Amniotic epithelial cell (primary cell): ENCODE measurements around the gene GALM.
"Not testable (repeated sequence)": the region's sequence is repeated elsewhere in the genome, so short reads cannot be mapped to it uniquely, and the experiment has no call there.

Experiments used
- DNase-seq: peaks from one replicate; pipeline ENCODE4 v3.0.0-alpha.2; 2010; ENCODE audit warnings: low read depth

GALM gene

DNA sequence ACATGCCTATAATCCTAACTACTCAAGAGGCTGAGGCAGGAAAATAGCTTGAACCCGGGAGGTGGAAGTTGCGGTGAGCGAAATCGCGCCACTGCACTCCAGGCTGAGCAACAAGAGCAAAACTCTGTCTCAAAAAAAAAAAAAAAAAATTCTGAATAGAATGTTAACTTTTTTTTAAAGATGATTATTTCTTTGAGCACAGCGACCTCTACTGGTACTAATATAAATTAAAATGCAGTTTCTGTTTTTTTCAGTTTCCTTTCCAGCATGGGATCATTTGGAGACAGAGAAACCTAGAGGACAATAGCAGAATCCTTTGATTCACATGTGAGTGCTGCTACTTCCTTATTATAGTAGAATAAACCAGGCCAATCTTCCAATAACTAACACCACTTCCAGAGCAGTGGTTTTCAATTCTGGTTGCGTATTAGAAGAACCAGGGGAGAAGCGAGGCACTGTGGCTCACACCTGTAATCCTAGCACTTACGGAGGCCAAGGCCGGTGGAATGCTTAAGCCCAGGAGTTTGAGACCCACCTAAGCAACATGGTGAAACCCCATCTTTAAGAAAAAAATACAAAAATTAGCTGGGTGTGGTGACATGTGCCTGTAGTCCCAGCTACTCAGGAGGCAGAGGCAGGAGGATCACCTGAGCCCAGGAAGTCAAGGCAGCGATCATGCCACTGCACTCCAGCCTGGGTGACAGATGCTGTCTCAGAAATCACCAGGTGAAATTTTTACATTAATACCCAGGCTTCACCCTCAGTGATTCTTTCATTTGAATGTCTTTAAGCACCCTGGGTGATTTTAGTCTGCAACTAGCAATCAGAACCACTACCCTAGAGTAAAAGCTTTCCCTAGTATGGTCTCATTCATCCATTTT, 75.2 kb downstream of the GALM start:
- peak; percentile 29 for DNase-seq

DNA sequence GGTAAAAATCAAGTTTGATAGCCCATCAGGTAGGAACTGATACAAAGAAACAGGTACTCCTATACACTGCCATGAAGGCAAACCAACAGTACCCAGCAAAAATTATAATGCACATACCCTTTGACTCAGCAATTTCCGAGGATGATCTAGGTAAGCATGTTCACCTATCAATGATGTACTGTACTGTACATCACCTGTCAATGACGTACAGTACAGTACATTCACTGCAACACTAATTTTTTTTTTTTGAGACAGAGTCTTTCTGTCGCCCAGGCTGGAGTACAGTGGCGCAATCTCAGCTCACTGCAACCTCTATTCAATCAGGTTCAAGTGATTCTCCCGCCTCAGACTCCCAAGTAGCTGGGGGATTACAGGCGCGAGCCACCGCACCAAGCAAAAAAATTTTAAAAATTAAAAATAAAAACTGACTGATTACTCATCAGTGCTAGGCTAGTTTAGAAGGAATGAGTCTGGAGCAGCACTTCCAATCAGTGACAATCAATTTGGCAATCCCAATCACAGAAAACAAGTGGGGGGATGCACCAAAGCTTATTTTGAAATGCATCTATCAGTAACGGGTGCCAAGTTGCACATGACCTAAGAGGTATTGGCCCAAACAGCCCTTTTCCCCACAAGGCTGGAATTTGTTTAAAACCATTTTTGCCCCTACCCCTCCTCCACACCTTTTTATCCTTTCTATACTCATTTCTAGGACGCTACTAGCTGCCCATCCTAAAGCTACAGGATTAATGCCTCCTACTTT, 77.1 kb downstream of the GALM start:
- no peak for DNase-seq

DNA sequence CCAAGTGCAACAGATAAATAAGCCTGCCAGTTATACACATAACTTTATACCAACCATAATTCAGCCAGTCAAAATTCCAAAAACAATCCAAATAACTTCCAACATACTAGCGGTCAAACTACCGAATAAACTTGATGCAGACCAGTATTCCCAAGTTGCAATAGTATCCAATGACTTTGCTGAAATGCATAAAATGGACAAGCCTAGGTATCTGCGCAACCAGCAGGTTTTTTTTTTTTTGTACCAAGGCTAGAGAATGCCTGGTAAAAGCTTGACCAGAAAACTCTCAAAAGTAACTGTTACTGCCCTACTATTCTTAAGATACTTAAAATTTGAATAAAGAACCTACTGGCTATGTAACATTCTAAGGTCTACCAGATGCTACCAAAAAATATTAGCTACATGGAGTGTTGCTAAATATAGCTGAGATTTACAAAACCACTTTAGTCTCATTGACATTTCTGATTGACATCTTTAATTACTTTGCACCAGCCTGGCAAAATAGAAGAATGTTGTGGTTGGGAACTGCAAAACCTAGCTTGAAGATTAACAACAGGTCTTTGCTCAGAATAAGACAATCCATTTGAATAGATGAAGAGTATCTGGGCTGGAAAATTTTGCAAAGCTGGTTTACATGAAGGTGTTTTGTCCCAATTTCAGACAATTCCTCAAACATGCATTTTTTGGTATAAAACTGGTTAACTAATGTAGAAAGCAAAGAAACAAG, 77.9 kb downstream of the GALM start:
- DNase-seq, result no peak

DNA sequence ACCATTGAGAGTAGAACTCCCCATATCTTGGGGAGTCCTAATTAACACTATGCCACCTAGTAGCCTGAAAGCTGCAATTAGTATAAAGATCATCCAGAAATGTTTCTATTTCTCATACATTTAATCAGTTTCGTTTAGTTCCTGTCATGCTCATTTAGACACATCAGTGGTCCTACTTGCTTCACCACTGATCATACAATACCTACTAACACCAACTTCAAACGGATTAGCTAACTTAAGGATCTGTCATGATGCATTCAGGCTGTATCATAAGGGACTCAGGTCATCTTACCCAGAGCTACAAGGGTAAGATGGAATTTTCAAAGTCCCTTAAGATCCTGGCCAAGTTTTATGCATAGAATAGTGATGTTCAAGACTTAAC, 78.5 kb downstream of the GALM start:
- DNase-seq, result no peak

DNA sequence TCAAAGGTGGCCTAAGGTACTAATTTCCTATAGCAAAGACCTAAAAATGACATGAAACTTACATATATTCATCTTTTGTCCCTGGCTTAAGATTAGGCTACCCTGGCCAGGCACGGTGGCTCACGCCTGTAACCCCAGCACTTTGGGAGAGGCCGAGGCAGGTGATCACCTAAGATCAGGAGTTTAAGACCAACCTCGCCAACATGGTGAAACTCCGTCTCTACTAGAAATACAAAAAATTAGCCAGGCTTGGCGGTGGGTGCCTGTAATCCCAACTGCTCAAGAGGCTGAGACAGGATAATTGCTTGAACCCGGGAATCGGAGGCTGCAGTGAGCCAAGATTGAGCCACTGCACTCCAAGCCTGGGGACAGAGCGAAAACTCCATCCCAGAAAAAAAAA, 79.4 kb downstream of the GALM start:
- DNase-seq, result no peak

DNA sequence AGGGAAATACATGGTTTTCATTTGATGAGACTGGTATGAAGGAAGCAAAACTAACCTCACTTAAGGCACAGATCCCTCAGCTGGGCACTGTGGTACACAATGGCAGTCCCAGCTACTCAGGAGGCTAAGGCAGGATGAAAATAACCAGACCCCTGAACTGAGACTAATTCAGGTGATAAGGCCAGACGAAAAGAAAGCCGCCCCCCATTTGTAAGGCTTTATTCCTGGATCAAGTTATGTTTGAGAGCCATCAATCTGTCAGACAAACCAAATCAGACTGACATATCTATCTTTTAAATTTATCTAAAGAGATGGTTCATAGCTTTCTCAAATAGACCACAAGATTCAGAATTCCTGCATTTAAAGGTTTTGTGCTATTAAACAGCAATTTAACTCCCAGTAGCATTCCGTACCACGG, 81.1 kb downstream of the GALM start:
- peak; percentile 35 for DNase-seq

DNA sequence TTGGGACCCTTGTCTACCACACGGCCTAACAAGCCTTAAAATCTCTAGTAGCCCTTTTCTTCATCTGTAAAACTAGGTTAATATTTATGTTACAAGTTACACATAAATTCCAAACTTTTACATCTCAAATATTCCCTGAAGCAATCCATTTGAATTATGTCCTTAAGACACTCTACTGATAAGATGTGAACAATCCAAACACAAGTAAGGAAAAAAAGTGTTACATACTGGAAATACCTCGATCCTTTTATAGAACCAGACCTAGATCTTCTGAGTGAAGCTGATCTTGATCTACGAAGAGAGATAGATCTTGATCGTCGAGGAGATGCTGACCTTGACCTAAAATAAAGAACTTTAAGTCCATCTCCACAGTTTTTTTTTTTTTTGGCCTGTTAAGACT, 81.9 kb downstream of the GALM start:
- peak; percentile 55 for DNase-seq

DNA sequence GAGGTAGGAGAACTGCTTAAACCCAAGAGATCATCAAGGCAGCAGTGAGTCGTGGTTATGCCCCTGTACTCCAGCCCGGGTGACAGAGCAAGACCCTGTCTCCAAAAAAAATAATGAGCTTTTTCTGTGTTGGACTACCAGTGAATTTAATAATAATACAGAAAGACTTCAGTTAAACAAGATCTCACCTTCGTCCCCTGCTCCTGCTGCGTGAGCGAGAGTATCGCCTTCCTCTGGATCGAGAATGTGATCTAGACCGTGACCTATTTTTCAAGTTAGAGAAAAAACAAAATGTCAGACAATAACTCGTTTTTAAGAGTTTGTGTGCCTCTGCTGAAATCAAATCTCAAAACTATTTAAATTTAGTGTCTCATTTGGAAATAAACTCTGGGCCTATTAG, 82.5 kb downstream of the GALM start:
- DNase-seq, result no peak

DNA sequence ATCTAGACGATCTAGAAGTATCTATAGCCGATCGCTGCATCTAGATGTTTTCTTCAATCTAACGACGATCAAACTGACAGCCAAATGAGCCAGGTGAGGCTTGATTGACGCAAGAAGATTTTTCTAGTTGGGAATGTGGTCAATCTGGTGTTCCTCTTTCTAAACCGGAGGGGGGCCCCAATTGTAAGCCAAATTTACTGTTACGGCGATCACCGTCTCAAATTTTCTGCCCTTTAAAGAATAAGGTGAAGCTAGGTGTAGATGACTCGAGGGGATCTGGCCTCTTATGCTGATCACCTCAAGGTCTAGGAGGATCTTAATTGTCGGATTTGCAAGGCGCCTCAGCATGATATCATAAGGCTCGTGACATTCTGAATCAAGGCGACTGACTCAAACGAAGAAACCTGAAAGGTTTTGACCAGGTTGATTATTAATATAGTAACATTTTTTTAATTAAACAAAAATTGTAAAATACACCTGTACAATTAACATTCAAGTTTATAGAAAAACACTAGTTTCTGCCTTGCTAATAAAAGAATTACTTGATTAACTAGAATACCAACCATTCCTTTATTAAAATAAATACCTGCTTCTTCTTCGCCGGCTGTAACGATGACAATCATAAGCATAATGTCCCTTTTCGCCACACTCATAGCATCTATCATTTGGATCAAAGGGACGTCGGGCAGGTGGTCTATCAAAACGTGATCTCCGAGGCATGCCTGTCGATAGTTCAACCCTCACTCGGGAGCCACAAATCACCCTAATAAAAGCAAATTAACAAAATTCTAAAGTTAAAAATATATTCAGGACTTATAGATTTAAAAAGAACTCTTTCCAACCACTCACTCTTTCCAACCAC, 83.3 kb downstream of the GALM start:
- no peak for DNase-seq

DNA sequence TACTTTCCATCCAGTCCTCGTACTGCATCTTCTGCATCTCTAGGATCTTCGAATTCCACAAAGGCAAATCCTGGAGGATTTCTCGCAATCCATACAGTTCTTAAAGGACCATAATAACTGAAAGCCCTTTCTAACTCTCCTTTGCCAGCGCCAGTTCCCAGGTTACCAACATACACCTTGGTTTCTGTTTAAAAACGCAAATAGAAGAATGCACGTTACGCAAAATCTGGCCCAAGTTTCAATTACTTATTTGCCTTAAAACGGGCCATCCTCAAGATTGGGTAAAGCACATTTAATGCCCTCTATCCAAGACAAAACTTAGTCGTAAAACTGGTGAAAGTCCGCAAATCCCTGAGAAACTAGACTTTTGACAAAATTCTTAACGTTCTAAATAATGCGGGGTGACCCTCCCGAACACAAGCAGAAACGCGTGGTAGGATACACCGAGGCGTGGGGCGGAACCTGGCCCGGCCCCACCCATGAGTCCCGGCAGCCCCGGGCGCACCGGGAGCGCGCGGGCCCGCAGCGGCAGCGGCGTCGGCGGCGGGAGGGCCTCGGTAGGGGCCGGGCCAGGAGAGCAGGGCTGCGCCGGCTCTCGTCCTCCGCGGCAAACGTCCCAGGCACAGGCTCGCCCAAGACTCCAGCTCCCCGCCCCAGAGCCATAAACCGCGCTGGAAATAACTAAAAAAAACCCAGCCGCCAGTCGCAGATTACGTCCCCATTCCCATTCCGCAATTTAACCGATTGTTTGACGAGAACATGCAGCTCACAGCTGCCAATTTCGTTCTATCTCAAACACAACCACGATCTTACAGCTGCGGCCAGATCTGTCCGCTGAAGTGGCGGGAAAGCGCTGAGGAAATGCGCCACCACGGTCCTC, 84.3 kb downstream of the GALM start:
- DNase-seq, result peak; percentile 29

DNA sequence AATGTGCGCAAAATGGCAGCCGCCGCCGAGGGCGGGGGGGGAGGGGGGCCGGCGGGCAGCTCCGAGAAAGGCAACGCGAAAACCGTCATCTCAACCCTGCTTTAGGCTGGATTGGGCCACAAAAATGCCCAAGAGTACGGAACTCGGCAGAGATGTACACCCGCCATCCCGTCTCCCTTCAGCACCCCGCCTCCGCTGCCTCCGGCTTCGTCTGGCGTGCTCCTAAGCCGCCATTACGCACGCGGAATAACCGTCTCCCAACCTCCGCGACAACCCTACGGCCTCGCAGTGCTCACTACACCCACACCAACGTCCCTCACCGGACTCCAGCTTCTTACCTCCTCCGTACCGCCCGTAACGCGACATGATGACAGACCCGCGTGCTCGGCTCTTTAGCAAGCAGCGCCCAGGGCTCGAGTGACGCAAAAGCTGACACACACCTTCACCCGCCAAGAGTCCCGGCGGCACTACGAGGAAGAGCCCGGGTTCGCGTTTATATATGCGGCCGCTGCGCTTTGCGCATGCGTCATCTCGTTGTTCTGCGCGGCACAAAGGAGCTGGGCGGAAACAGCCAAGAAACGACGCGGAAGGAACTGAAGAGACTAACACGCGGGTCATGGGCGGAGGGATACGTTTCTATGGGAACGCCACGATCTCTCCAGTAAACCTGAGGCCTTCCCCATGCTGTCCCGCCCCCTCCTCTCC, 85.1 kb downstream of the GALM start, which contains the start of gene SRSF7:
Gene SRSF7 (minus strand): TSS at position 471 of the 705 bp plus-strand sequence. CDS start 105 bp downstream, at position 366.
- peak; percentile 99 for DNase-seq

DNA sequence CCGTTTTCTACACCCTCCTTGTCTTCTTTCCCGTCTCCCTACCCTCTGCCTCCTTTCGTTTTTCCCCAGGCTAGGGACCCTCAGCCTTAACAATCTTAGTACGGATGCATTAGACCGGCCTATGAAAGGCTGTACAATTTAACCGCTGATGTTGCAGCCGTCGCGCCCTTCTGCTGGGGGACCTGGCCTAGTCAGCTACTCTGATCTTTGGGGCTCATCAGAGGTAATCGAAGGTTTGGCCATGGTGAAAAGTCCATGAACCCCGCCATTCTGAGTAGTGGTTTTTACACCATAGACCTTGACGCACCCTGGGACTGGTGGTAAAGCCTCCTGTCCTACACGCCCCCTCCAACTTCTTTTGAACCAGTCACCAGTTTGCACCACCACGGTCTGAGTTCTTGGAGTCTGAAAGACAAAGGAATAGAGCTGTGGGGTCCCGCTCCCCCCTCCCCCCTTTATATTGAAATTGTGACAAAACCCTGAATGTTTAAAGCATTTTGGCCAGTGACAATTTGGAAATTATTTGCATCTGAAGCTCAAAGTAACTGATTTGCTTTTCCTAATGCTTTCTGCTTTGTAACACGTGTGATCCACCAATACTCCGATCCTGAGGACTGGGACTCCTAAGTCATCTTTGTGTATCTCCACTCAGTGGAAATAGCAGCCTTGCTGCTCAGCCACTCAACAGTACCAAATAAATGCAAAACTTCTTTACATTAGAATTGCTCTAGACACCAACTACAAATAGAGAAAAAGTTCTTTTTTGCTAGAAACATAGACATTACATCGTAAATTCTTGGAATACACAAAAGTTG, 85.9 kb downstream of the GALM start:
- peak; percentile 32 for DNase-seq

DNA sequence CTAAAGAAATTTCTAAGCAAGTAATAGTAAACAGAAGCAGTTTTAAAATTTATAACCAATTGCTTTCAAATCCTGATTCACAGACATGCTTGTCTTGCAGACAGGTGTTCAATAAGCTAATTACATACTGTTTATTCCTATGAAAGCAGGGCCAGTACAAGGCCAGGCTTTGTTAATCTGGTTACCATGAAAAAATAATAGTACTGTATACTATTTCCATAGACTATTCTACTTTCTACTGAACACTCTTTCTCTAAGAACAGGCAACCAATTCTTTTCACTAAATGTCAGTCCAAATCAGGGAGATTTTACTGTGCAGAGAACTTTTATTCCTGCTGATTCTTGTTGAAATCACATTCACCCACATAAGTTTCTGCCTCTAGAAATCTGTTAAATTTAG, 88.1 kb downstream of the GALM start:
- no peak for DNase-seq

DNA sequence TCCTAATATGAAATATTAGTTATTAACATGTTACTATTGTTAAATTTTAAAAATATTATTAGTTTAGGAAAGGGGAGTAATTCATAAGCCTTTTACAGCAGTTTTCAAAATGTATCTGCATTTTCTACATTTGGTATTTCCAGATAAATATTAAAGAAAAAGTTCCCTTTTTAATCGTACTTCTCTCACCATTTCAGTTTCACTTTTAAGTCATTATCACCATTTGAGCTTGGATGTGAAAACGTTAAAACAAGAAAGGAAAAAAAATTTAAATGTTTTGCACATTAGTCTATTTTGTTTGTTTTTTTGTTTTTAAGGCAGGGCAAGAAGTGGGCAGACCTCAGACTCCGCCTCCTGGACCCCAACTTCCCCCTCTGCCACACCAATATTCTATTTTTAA, 88.6 kb downstream of the GALM start:
- DNase-seq, result no peak

DNA sequence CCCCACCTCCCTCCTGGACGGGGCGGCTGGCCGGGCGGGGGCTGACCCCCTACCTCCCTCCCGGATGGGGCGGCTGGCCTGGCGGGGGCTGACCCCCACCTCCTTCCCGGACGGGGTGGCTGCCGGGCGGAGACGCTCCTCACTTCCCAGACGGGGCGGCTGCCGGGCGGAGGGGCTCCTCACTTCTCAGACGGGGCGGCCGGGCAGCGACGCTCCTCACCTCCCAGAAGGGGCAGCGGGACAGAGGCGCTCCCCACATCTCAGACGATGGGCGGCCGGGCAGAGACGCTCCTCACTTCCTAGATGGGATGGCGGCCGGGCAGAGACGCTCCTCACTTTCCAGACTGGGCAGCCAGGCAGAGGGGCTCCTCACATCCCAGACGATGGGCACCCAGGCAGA, 90.0 kb downstream of the GALM start:
- not testable (repeated sequence) for DNase-seq

DNA sequence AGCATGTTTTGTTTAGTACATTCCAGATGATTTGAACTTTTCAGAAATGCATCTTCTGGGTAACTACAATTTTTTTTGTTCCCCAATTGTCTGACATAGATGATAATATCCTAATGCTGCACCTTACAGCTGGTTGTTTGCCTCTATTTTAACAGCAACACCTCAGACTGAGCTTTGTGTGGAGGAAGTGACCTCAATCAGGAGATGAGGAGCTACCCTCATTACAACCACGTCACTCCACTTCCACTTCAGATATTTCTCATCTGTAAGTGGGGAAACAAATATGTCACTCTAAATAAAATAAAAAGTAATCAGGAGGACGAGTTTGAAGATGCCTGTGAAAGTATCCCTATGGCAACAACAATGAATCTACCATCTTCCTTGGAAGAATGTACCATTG, 97.3 kb downstream of the GALM start:
- DNase-seq, result no peak

DNA sequence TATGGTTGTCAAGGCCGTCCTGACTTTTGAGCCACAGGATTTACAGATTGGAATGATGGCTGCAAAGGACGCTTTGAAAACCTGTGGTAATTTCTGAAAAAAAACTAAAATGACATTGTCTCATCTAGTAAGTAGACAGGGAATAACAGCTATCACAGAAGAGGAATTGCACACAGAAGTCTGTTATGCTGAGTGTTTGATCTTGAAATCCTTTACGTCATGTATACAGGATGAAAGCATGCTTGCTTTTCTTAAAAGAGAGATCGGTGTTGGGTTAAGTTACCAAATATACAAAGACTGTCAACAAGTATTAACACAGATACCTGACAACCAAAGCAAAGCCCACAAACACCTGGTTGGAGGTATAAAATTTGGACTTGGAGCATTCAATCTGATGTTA, 97.8 kb downstream of the GALM start:
- DNase-seq, result no peak

DNA sequence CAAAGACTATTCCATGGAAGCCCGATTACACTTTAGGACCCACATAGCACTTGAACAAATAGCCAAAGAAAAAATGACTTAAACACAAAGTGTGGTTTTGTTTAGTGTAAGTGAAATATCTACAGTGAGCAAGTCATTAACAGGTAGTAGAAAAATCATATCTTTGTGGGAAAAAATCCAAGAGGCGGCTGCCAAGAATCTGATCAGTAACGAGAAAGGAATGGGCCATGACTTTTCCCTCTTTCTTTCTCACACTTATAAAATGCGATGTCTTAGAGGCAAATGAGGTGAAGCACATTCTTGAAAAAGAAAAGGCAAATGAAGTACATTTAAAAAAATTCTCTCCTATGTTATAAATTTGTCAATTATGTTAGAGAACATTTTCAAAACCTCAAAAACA, 99.2 kb downstream of the GALM start:
- DNase-seq, result peak; percentile 37

DNA sequence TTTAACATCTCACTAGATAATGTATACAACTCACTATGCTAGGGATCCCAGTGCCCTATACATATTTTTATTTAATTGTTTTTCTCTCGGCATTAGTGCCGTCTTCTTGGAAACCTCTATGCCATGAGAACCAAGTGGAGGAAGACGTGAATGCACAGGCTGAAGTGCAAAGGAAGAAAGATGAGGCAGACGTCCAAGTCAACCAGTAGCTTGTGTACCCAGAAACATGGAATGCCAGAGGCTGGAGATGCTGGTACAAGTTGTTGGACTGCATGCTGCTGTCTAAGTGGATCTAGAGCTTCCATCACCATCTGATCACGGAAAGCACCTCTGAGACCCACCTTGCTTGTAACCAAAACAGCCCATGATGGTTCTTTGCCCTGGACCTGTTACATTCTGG, 99.6 kb downstream of the GALM start:
- DNase-seq, result no peak
